Heart right ventricle (tissue), 16 donors: ENCODE data around the gene RAD51B. TPM values are rescaled to one million over a fixed set of nuclear protein-coding genes. Genes with fewer than 3 reads are reported as not detected.

Experiments used
- ATAC-seq, 8 donors: fragments of 200-7000 bp; cut with Tn5 transposase; one replicate each; pipeline ENCODE4 v1.9.1; 2020; ENCODE audit warnings: mild to moderate bottlenecking in 8 of 8, moderate library complexity in 8 of 8, moderate number of reproducible peaks in 1 of 8
- DNase-seq, 2 donors: peaks; one replicate each; pipeline ENCODE4 v3.0.0-alpha.2; 2020
- H3K27ac ChIP-seq, 10 donors: fragments of 200-600 bp; sonication (generic) in 2 of 10; one replicate each; pipeline versions ENCODE4 v1.5.0 to v1.8.0; 2020 to 2022; ENCODE audit warnings: mild to moderate bottlenecking in 3 of 10
- H3K27me3 ChIP-seq, 7 donors: fragments of 200-600 bp; one replicate each; pipeline ENCODE4 v1.8.0; 2021 to 2022; ENCODE audit warnings: mild to moderate bottlenecking in 2 of 7
- H3K36me3 ChIP-seq, 9 donors: fragments of 200-600 bp; sonication (generic) in 1 of 9; one replicate each; pipeline versions ENCODE4 v1.5.0 to v1.8.0; 2020 to 2022; ENCODE audit warnings: mild to moderate bottlenecking in 2 of 9
- H3K4me1 ChIP-seq, 9 donors: fragments of 200-600 bp; sonication (generic) in 1 of 9; one replicate each; pipeline versions ENCODE4 v1.5.0 to v1.8.0; 2020 to 2022; ENCODE audit warnings: mild to moderate bottlenecking in 4 of 9
- H3K4me3 ChIP-seq, 10 donors: fragments of 200-600 bp; sonication (generic) in 2 of 10; one replicate each; pipeline versions ENCODE4 v1.5.0 to v1.8.0; 2020 to 2022; ENCODE audit warnings: mild to moderate bottlenecking in 7 of 10, moderate library complexity in 2 of 10
- H3K9me3 ChIP-seq, 11 donors: fragments of 200-600 bp in 10 of 11; sonication (generic) in 2 of 11; one replicate each; pipeline versions ENCODE4 v1.5.0 to v1.8.0; 2013 to 2022; ENCODE audit warnings: mild to moderate bottlenecking in 2 of 11, control low read depth in 1 of 11, moderate library complexity in 1 of 11
- WGBS, 2 donors: extraction: QIAGEN DNeasy Blood & Tissue Kit; methylation state at CpG; one replicate each; pipeline ENCODE4 v1.1.7; 2013; ENCODE audit warnings: inconsistent platforms in 1 of 2; 5-methylcytosine and 5-hydroxymethylcytosine counted together
- intact Hi-C, 10 donors: fragments of 100-400 bp; cut with DNase I; formaldehyde crosslinking; loops; one replicate each; pipeline versions ENCODE4 v1.11.1 to v1.14.2; 2022
- polyA plus RNA-seq, 2 donors: library from polyadenylated mRNA; stranded (reverse); fragments of 200-250 nt; gene quantifications; one replicate each; pipeline ENCODE4 v1.2.3, GENCODE V29; 2013
- total RNA-seq, 10 donors: library from RNA; stranded (reverse); fragmentation: NEBNext Ultra II Directional in 3 of 10; extraction: Animal tissue kit (Norgen Biotek cat#: 25700) in 3 of 10; gene quantifications; one replicate each; pipeline versions ENCODE4 v1.2.1 to v1.2.4, GENCODE V29; 2021 to 2023
- TF ChIP-seq, protein P1 (sequence below), 9 donors: fragments of 200-600 bp; sonication (generic) in 2 of 9; IDR thresholded peaks; one replicate each; pipeline versions ENCODE4 v1.5.0 to v1.8.0; 2021 to 2022; ENCODE audit warnings: antibody characterized with exemption in 9 of 9, mild to moderate bottlenecking in 5 of 9, moderate library complexity in 1 of 9
- donor health status: Arrhythmogenic right ventricular cardiomyopathy.
- donor health status: ischemic (EF 13 %, LVEDD 7.1; RV severe dilation, severe dysfunction).
- donor health status: healthy with polysubstance abuse.
- donor health status: DM: no; HTN: yes; CAD: no.
- donor health status: DM: no; HTN: no; CAD: no.
- donor health status: ischemic (EF 25% LVEDD 6.9; RV normal size, moderate dysfunction).
- donor health status: ischemic (EF 25% LVEDD 5.7; RV mildly dilated, moderate dysfunction).
- donor health status: healthy.
- donor health status: DM: yes; HTN: yes; CAD: no.
- donor health status: Ischemic cardiomyopathy.
- donor health status: ischemic (EF 35%, LVEDD 5.7; RV mildly dilated, moderate dysfunction).
- donor health status: nonischemic (EF 11% LVEDD 7.7; RV severe dilation, severe dysfunction).
- donor health status: DM: yes; HTN: yes; CAD: no.
- donor health status: PGD.
- donor health status: ischemic (EF 29% LVEDD 5.4; RV normal size, mild dysfunction).
- donor health status: nonischemic (EF 23%, LVEDD 6.1; RV moderate dilation, normal function).

Gene RAD51B
- total and polyA plus RNA-seq, 12 donors = 0.88 to 8.6 (median 3.5) TPM

GRCh38 chr14:68245146-68246073 lies 425.8 kb downstream of the RAD51B start:
- Histone ChIP-seq H3K4me3 (no peak overlapping the region), H3K36me3 (no peaks in the 10 kb centered on the region), H3K4me1 (peaks cover 27 to 87% (median 78%) of the 10 kb centered on the region in 9 donors), H3K27ac (peak overlapping the region; percentile 46 to 94 (median 84)), H3K27me3 (no peaks in the 10 kb centered on the region), H3K9me3 (no peaks in the 10 kb centered on the region)
- 29 to 30% methylated on average over 7 of the region's 7 CpGs for WGBS, 2 donors
- DNase-seq (peak in 1 of 2 donors; percentile 72), ATAC-seq (peak; percentile 69 to 85 (median 82))
- TF ChIP-seq, protein P1, sequence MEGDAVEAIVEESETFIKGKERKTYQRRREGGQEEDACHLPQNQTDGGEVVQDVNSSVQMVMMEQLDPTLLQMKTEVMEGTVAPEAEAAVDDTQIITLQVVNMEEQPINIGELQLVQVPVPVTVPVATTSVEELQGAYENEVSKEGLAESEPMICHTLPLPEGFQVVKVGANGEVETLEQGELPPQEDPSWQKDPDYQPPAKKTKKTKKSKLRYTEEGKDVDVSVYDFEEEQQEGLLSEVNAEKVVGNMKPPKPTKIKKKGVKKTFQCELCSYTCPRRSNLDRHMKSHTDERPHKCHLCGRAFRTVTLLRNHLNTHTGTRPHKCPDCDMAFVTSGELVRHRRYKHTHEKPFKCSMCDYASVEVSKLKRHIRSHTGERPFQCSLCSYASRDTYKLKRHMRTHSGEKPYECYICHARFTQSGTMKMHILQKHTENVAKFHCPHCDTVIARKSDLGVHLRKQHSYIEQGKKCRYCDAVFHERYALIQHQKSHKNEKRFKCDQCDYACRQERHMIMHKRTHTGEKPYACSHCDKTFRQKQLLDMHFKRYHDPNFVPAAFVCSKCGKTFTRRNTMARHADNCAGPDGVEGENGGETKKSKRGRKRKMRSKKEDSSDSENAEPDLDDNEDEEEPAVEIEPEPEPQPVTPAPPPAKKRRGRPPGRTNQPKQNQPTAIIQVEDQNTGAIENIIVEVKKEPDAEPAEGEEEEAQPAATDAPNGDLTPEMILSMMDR (IDR thresholded peaks at IDR 0.05) = no peak
- intact Hi-C loops = loop anchor here in 9 of 10 donors (2.0 to 10.0 kb wide), 15 partner anchors 101 to 1139 kb away; partner anchors contain the start of gene ZFP36L1 (in 4 of the 9)

DNA sequence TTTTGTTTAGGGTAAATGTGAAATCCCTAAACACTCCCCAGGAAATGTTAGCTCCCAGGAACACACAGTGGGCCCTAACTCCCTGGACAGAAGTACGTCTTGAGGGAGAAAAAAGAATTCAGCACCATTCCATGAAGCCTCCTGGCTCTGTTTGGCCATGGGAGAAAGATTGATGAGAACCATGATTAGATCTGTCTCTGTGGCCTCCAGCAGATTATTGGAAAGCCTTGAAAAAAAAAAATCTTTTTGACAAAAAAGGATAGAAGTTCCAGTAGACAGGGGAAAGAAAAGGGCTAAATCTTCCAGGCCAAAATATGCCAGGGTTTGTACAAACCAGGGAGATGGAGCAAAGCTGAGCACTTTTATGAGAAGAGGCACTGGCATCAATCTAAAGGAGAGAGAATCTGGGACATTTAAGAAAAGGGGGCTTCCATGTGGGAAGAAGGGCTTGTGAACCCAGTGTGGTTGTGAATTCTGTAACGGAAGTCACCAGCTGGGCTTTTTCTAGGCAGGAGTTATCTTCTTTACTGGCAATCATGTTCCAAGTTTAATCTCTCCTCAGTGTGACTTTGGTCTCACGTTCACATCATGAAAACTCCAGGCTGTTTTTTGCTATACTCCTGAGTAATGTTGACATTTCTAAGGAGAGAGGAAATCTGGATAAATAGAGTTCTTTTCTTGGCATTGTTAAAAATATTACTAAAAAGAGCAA lies 426.7 kb downstream of the RAD51B start:
- intact Hi-C loops = loop anchor here in 9 of 10 donors (2.0 to 10.0 kb wide), 14 partner anchors 104 to 1139 kb away; partner anchors contain the start of gene ZFP36L1 (in 4 of the 9)
- H3K27ac ChIP-seq = peak overlapping the region; percentile 46 to 94 (median 84)
- peaks cover 27 to 89% (median 81%) of the 10 kb centered on the region in 9 donors for H3K4me1 ChIP-seq
- peak in 1 of 2 donors; percentile 16 for DNase-seq
- TF ChIP-seq, protein P1 (IDR thresholded peaks at IDR 0.05) = no peak
- H3K9me3 ChIP-seq = no peaks in the 10 kb centered on the region
- 19 to 22% methylated on average over 3 of the region's 3 CpGs for WGBS, 2 donors
- ATAC-seq = peak; percentile 12 to 54 (median 43)
- no peak overlapping the region for H3K4me3 ChIP-seq
- H3K36me3 ChIP-seq = no peaks in the 10 kb centered on the region
- H3K27me3 ChIP-seq = no peaks in the 10 kb centered on the region

GRCh38 chr14:68246786-68247105 lies 427.2 kb downstream of the RAD51B start:
- no peaks in the 10 kb centered on the region for H3K9me3 ChIP-seq
- DNase-seq (no peak), ATAC-seq (peak in 2 of 8 donors; percentile 1 to 5)
- H3K27me3 ChIP-seq = no peaks in the 10 kb centered on the region
- H3K4me1 ChIP-seq = peaks cover 27 to 95% (median 86%) of the 10 kb centered on the region in 9 donors
- H3K36me3 ChIP-seq = no peaks in the 10 kb centered on the region
- intact Hi-C loops = loop anchor here in 9 of 10 donors (2.0 to 10.0 kb wide), 14 partner anchors 104 to 1138 kb away; partner anchors contain the start of gene ZFP36L1 (in 4 of the 9)
- H3K27ac ChIP-seq = peak overlapping the region; percentile 46 to 94 (median 84)
- TF ChIP-seq, protein P1 (IDR thresholded peaks at IDR 0.05) = no peak
- WGBS, 2 donors = 25 to 29% methylated on average over 2 of the region's 2 CpGs
- H3K4me3 ChIP-seq = no peak overlapping the region

GRCh38 chr14:68247274-68247673 lies 427.7 kb downstream of the RAD51B start:
- TF ChIP-seq, protein P1 (IDR thresholded peaks at IDR 0.05) = no peak
- ATAC-seq (no peak), DNase-seq (no peak)
- H3K27ac ChIP-seq = peak overlapping the region in 9 of 10 donors; percentile 77 to 94 (median 85)
- no peaks in the 10 kb centered on the region for H3K9me3 ChIP-seq
- WGBS, 2 donors = 44 to 60% methylated on average over 3 of the region's 3 CpGs
- H3K4me3 ChIP-seq = no peak overlapping the region
- peaks cover 27 to 99% (median 89%) of the 10 kb centered on the region in 9 donors for H3K4me1 ChIP-seq
- no peaks in the 10 kb centered on the region for H3K36me3 ChIP-seq
- no peaks in the 10 kb centered on the region for H3K27me3 ChIP-seq
- intact Hi-C loops = loop anchor here in 9 of 10 donors (2.0 to 10.0 kb wide), 14 partner anchors 105 to 1138 kb away; partner anchors contain the start of gene ZFP36L1 (in 4 of the 9)
